ENCODE measurements around the gene CLDN5. TPM values are rescaled to one million over a fixed set of nuclear protein-coding genes. Genes with fewer than 3 reads are reported as not detected.

The CLDN5 gene
- polyA plus RNA-seq, 6 donors from 2014 or later = 0.31 to 2.4 (median 2.0) TPM; not detected in 1

- ATAC-seq (ENCODE audit: low read depth in 2 of 2) (no peak), DNase-seq (no peak)
- Mint-ChIP-seq H3K27me3 (no peaks in the 10 kb centered on the region), H3K4me1 (peaks cover 26 to 34% (median 33%) of the 10 kb centered on the region in 3 donors), H3K36me3 (peaks cover 0 to 23% of the 10 kb centered on the region in 2 donors), H3K27ac (no peak overlapping the region), H3K4me3 (peak overlapping the region in 1 of 8 donors; percentile 62), H3K9me3 (no peaks in the 10 kb centered on the region)
Measured at GRCh38 chr22:19473578-19473977, 50.6 kb downstream of the CLDN5 start.

Other genes with a start within 250 kb of the CLDN5 start
- 1 to 10 TPM in 2 of 6 donors, under 1 TPM in 3, not detected in 1; 0.17 to 1.7 (median 0.80) TPM for gene CLTCL1, start 232.7 kb downstream of the CLDN5 start, polyA plus RNA-seq (ENCODE audit: low read depth in 6 of 6)
- 10 to 100 TPM in 3 of 6 donors, 1 to 10 TPM in 3; 4.9 to 13.3 (median 10.4) TPM for gene HIRA, start 92.7 kb downstream of the CLDN5 start, polyA plus RNA-seq (ENCODE audit: low read depth in 6 of 6)
- 10 to 100 TPM; 63.5 to 92.0 (median 77.7) TPM for gene MRPL40, start 91.9 kb downstream of the CLDN5 start, polyA plus RNA-seq (ENCODE audit: low read depth in 6 of 6)
- gene C22orf39, start 76.7 kb downstream of the CLDN5 start, polyA plus RNA-seq (ENCODE audit: low read depth in 6 of 6) = 100 to 1,000 TPM in 1 of 6 donors, 10 to 100 TPM in 5; 64.8 to 102 (median 73.0) TPM
- gene UFD1, start 45.2 kb downstream of the CLDN5 start, polyA plus RNA-seq (ENCODE audit: low read depth in 6 of 6) = 100 to 1,000 TPM in 1 of 6 donors, 10 to 100 TPM in 5; 55.0 to 107 (median 61.8) TPM
- gene CDC45, start 44.5 kb downstream of the CLDN5 start, polyA plus RNA-seq (ENCODE audit: low read depth in 6 of 6) = under 1 TPM in 2 of 6 donors, not detected in 4; 0.28 to 0.44 TPM
- 1 to 10 TPM in 3 of 6 donors, under 1 TPM in 2, not detected in 1; 0.38 to 1.6 (median 1.0) TPM for gene SEPTIN5, start 190.1 kb upstream of the CLDN5 start, polyA plus RNA-seq (ENCODE audit: low read depth in 6 of 6)
- gene GP1BB, start 199.1 kb upstream of the CLDN5 start, polyA plus RNA-seq (ENCODE audit: low read depth in 6 of 6) = 1 to 10 TPM in 5 of 6 donors, under 1 TPM in 1; 0.38 to 6.2 (median 4.0) TPM
- gene TBX1, start 236.4 kb upstream of the CLDN5 start, polyA plus RNA-seq (ENCODE audit: low read depth in 6 of 6) = not detected

Measured in naive B cell (primary cell).